ENCODE results near the gene WDCP. TPM values are rescaled to one million over a fixed set of nuclear protein-coding genes. Genes with fewer than 3 reads are reported as not detected.

The WDCP gene
- total and polyA plus RNA-seq, 2 donors (not counting 3 experiments of a cell fraction or from before 2014, with no cell fraction given), result 9.6 to 15.4 TPM

GRCh38 chr2:24018241-24018640, 28.9 kb downstream of the WDCP start:
- DNase-seq (ENCODE audit: low read depth, low spot score), result no peak

More at GRCh38 chr2:24018241-24018640, 28.9 kb downstream of the WDCP start:
- Histone ChIP-seq H3K27ac (ENCODE audit: insufficient read depth, low read depth, low read length) (no peak overlapping the region), H3K4me2 (ENCODE audit: insufficient read depth, low read length) (no peak overlapping the region), H3K27me3 (ENCODE audit: control insufficient read depth in 2 of 2, insufficient read depth in 2 of 2, low read length in 2 of 2) (no peaks in the 10 kb centered on the region), H3K4me1 (ENCODE audit: control insufficient read depth, extremely low read depth, insufficient read depth, low read length) (peaks cover 18% of the 10 kb centered on the region), H3K36me3 (ENCODE audit: control insufficient read depth in 2 of 2, extremely low read depth in 1 of 2, insufficient read depth in 2 of 2, low read length in 2 of 2) (peaks cover 0 to 2% of the 10 kb centered on the region in 2 experiments), H3K9me3 (replicated peaks; ENCODE audit: control insufficient read depth, insufficient read depth, low read length) (no peaks in the 10 kb centered on the region), H3K9me1 (replicated peaks; ENCODE audit: control insufficient read depth, extremely low read depth, insufficient read depth, low read length) (no peaks in the 10 kb centered on the region), H3K4me3 (replicated peaks in 1 of 3; ENCODE audit: insufficient read depth in 1 of 3, low read depth in 1 of 3, low read length in 3 of 3) (no peak overlapping the region), H3K79me2 (ENCODE audit: control insufficient read depth, insufficient read depth, low read length) (no peaks in the 10 kb centered on the region), H2AFZ (ENCODE audit: low read depth, low read length) (no peak overlapping the region), H3K9ac (replicated peaks; ENCODE audit: extremely low read depth, insufficient read depth, low read length) (no peak overlapping the region), H4K20me1 (replicated peaks; ENCODE audit: control insufficient read depth, extremely low read depth, insufficient read depth, low read length) (no peaks in the 10 kb centered on the region)
- dilution Hi-C loops (cut with MboI; ENCODE audit: extremely low pct_ligation_motif_present, low sequenced_read_pairs) (no loop called here), intact Hi-C loops (cut with micrococcal nuclease) (no loop called here)
- no peak for TF ChIP-seq FOS (IDR thresholded peaks at IDR 0.05; ENCODE audit: borderline replicate concordance, insufficient read depth, low read length)
- no peak for TF ChIP-seq EZH2 (IDR thresholded peaks at IDR 0.05; ENCODE audit: borderline replicate concordance, low read depth, low read length, severe bottlenecking)
- no peak for TF ChIP-seq POLR2A (IDR thresholded peaks at IDR 0.05; ENCODE audit: low read depth, low read length)
- TF ChIP-seq MYC (IDR thresholded peaks at IDR 0.05; ENCODE audit: low read depth, low read length), result no peak
- no peak for TF ChIP-seq CTCF (IDR thresholded peaks at IDR 0.05; ENCODE audit: extremely low read depth in 1 of 2, insufficient read depth in 1 of 2, low read depth in 1 of 2, low read length in 2 of 2)
- TF ChIP-seq POLR2AphosphoS5 (IDR thresholded peaks at IDR 0.05; ENCODE audit: insufficient read depth, low read depth, low read length), result no peak
- no peak for TF ChIP-seq MAX (IDR thresholded peaks at IDR 0.05; ENCODE audit: insufficient read depth, insufficient read length)
- TF ChIP-seq JUN (IDR thresholded peaks at IDR 0.05; ENCODE audit: borderline replicate concordance, insufficient read depth, insufficient read length, low read depth), result no peak
- no peak for TF ChIP-seq GATA2 (IDR thresholded peaks at IDR 0.05; ENCODE audit: insufficient read depth, insufficient read length, low read depth, low read length)
- FAIRE-seq, result no peak
- ChIA-PET POLR2A (no interaction called here), CTCF (no interaction called here)
- BruUV-seq (replicated peaks), result no TSS peak
